ENCODE data around the gene NBEA.

DNA sequence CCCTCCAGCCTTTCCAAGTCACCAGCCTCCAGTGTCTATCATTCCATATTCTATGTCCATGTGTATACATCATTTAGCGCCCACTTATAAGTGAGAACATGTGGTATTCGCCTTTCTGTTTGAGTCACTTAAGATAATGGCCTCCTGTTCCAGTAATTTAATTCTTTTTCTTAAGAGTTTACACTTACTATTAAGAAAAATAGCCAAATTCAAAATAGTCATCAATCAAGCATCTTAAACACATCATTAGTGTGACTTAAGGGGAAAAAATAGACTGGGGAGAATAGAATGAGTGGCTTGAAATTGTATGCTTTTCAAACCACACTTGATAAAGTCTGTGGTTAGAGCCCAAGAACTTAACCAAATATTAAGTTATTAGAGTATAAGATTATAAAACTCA lies 286.5 kb downstream of the NBEA start:
- TF ChIP-seq EZH2phosphoT487 (IDR thresholded peaks at IDR 0.05; ENCODE audit: borderline replicate concordance, low read length): no peak
- TF ChIP-seq CTCF (conservative IDR thresholded peaks at IDR 0.05; ENCODE audit: low read depth, low read length): no peak
